GM19043 (cell line): ENCODE measurements around the gene LDLRAD4.

Experiments used
- ATAC-seq: cut with Tn5 transposase; IDR thresholded peaks from one replicate; pipeline ENCODE4 v1.9.1; 2021; ENCODE audit warnings: low read depth; ENCODE audit not compliant: unreplicated experiment

LDLRAD4 gene

GRCh38 chr18:13540477-13541182, 322.1 kb downstream of the LDLRAD4 start:
- ATAC-seq: no peak

GRCh38 chr18:13541621-13542519, 323.3 kb downstream of the LDLRAD4 start:
- ATAC-seq: no peak

GRCh38 chr18:13542520-13542847, 323.9 kb downstream of the LDLRAD4 start:
- no peak for ATAC-seq

GRCh38 chr18:13543144-13543543, 324.6 kb downstream of the LDLRAD4 start:
- ATAC-seq: no peak

- no peak for ATAC-seq
These were observed 325.5 kb downstream of the LDLRAD4 start for GRCh38 chr18:13543811-13544732.

- ATAC-seq: no peak
These were observed 326.4 kb downstream of the LDLRAD4 start for GRCh38 chr18:13544953-13545352.

GRCh38 chr18:13545514-13545913, 327.0 kb downstream of the LDLRAD4 start:
- no peak for ATAC-seq

GRCh38 chr18:13545955-13546354, 327.4 kb downstream of the LDLRAD4 start:
- no peak for ATAC-seq

- ATAC-seq: no peak
These were observed 328.1 kb downstream of the LDLRAD4 start for GRCh38 chr18:13546638-13547037.

GRCh38 chr18:13547347-13547746, 328.8 kb downstream of the LDLRAD4 start:
- no peak for ATAC-seq

- no peak for ATAC-seq
These were observed 329.7 kb downstream of the LDLRAD4 start for GRCh38 chr18:13548106-13548819.

GRCh38 chr18:13548966-13549879, 330.7 kb downstream of the LDLRAD4 start:
- peak; percentile 85 for ATAC-seq

- no peak for ATAC-seq
These were observed 331.3 kb downstream of the LDLRAD4 start for GRCh38 chr18:13549880-13550232.

GRCh38 chr18:13550418-13551304, 332.1 kb downstream of the LDLRAD4 start:
- no peak for ATAC-seq

- no peak for ATAC-seq
These were observed 332.7 kb downstream of the LDLRAD4 start for GRCh38 chr18:13551305-13551603.

- ATAC-seq: no peak
These were observed 333.5 kb downstream of the LDLRAD4 start for GRCh38 chr18:13551841-13552733.

GRCh38 chr18:13553449-13553848, 334.9 kb downstream of the LDLRAD4 start:
- ATAC-seq: no peak

- no peak for ATAC-seq
These were observed 336.6 kb downstream of the LDLRAD4 start for GRCh38 chr18:13555192-13555591.
